ENCODE data around the gene JAKMIP2.

DNA sequence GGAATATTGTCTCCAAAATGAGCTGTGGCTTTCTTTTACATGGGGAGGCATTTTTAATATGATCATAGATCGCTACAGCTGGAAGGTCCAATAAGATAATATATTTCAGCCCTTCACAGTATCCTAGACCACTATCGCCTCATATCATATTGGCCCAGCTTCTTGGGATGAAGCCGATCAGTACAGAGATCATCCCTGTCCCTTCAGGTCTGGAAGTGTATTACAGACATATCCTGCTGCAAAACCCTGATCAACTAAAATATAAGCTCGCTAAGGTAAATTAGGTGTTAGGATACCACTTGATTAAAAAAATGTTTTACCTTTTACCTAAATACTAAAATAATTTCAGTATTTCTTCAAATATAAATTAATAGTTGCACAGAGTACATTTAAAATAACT is 41.7 kb downstream of the JAKMIP2 start:
- TF ChIP-seq FOSL1 (IDR thresholded peaks at IDR 0.05; ENCODE audit: low read depth) = no peak
- TF ChIP-seq CTCF (IDR thresholded peaks at IDR 0.05 in 2 of 3, conservative IDR thresholded peaks at IDR 0.05 in 1 of 3; ENCODE audit: borderline replicate concordance in 1 of 3, insufficient read depth in 1 of 3, low read depth in 2 of 3, low read length in 2 of 3) = no peak; a peak in 1 of 6 replicates
- TF ChIP-seq POLR2A (IDR thresholded peaks at IDR 0.05; ENCODE audit: borderline replicate concordance, extremely low read depth, insufficient read depth, insufficient read length) = no peak
- TF ChIP-seq YY1 (IDR thresholded peaks at IDR 0.05; ENCODE audit: extremely low read depth, insufficient replicate concordance, low read depth, low read length) = no peak
- TF ChIP-seq MAX (IDR thresholded peaks at IDR 0.05) = no peak
- TF ChIP-seq, protein P1, sequence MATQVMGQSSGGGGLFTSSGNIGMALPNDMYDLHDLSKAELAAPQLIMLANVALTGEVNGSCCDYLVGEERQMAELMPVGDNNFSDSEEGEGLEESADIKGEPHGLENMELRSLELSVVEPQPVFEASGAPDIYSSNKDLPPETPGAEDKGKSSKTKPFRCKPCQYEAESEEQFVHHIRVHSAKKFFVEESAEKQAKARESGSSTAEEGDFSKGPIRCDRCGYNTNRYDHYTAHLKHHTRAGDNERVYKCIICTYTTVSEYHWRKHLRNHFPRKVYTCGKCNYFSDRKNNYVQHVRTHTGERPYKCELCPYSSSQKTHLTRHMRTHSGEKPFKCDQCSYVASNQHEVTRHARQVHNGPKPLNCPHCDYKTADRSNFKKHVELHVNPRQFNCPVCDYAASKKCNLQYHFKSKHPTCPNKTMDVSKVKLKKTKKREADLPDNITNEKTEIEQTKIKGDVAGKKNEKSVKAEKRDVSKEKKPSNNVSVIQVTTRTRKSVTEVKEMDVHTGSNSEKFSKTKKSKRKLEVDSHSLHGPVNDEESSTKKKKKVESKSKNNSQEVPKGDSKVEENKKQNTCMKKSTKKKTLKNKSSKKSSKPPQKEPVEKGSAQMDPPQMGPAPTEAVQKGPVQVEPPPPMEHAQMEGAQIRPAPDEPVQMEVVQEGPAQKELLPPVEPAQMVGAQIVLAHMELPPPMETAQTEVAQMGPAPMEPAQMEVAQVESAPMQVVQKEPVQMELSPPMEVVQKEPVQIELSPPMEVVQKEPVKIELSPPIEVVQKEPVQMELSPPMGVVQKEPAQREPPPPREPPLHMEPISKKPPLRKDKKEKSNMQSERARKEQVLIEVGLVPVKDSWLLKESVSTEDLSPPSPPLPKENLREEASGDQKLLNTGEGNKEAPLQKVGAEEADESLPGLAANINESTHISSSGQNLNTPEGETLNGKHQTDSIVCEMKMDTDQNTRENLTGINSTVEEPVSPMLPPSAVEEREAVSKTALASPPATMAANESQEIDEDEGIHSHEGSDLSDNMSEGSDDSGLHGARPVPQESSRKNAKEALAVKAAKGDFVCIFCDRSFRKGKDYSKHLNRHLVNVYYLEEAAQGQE (IDR thresholded peaks at IDR 0.05; ENCODE audit: low read depth) = no peak
- no peak for TF ChIP-seq EGR1 (IDR thresholded peaks at IDR 0.05; ENCODE audit: low read depth)
- no peak for TF ChIP-seq EZH2 (IDR thresholded peaks at IDR 0.05)
- TF ChIP-seq ZBTB33 (IDR thresholded peaks at IDR 0.05; ENCODE audit: extremely low read depth, insufficient replicate concordance, low read length) = no peak
- TF ChIP-seq EZH2phosphoT487 (IDR thresholded peaks at IDR 0.05; ENCODE audit: borderline replicate concordance) = no peak
- TF ChIP-seq JUND (IDR thresholded peaks at IDR 0.05) = no peak
- TF ChIP-seq ZNF274 (IDR thresholded peaks at IDR 0.05; ENCODE audit: low read depth, low read length) = no peak
- TF ChIP-seq RAD21 (IDR thresholded peaks at IDR 0.05; ENCODE audit: low read depth) = no peak

Measured in HCT116 (cell line).